ENCODE measurements around the gene ACKR2.

The ACKR2 gene

GRCh38 chr3:42764561-42765295 is 44.5 kb upstream of the ACKR2 start:
- H3K4me3 ChIP-seq (ENCODE audit: low read depth, low read length), result no peak overlapping the region
- no peak overlapping the region for H3K27ac ChIP-seq (ENCODE audit: extremely low read depth, low read depth, low read length)
- TF ChIP-seq ZBTB17 (tag by site-specific recombination; IDR thresholded peaks at IDR 0.05), result no peak
- TF ChIP-seq ZNF350 (tag by site-specific recombination; IDR thresholded peaks at IDR 0.05), result no peak
- TF ChIP-seq ZNF10 (tag by site-specific recombination; IDR thresholded peaks at IDR 0.05), result no peak
- no peak for TF ChIP-seq PRDM6 (tag by site-specific recombination; IDR thresholded peaks at IDR 0.05)
- TF ChIP-seq SP3 (tag by site-specific recombination; IDR thresholded peaks at IDR 0.05), result no peak
- no peak for TF ChIP-seq ZNF24 (tag by site-specific recombination; IDR thresholded peaks at IDR 0.05)
- TF ChIP-seq ZNF585B (tag by site-specific recombination; IDR thresholded peaks at IDR 0.05), result no peak
- TF ChIP-seq, protein P1, sequence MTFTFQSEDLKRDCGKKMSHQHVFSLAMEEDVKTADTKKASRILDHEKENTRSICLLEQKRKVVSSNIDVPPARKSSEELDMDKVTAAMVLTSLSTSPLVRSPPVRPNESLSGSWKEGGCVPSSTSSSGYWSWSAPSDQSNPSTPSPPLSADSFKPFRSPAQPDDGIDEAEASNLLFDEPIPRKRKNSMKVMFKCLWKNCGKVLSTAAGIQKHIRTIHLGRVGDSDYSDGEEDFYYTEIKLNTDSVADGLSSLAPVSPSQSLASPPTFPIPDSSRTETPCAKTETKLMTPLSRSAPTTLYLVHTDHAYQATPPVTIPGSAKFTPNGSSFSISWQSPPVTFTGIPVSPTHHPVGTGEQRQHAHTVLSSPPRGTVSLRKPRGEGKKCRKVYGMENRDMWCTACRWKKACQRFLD (tag by site-specific recombination; IDR thresholded peaks at IDR 0.05), result no peak
- TF ChIP-seq ZNF2 (tag by site-specific recombination; IDR thresholded peaks at IDR 0.05), result no peak
- TF ChIP-seq KLF7 (tag by site-specific recombination; IDR thresholded peaks at IDR 0.05; ENCODE audit: borderline replicate concordance), result no peak
- TF ChIP-seq ZNF777 (tag by site-specific recombination; IDR thresholded peaks at IDR 0.05; ENCODE audit: borderline replicate concordance), result no peak
- TF ChIP-seq ZNF658 (tag by site-specific recombination; IDR thresholded peaks at IDR 0.05), result no peak
- no peak for TF ChIP-seq ZNF398 (tag by site-specific recombination; IDR thresholded peaks at IDR 0.05)
- TF ChIP-seq BCL11A (tag by site-specific recombination; IDR thresholded peaks at IDR 0.05; ENCODE audit: low read depth), result no peak
- no peak for TF ChIP-seq ZFHX2 (tag by site-specific recombination; conservative IDR thresholded peaks at IDR 0.05)
- TF ChIP-seq EGR2 (tag by site-specific recombination; IDR thresholded peaks at IDR 0.05; ENCODE audit: low read depth), result no peak
- no peak for TF ChIP-seq ZNF354C (tag by site-specific recombination; IDR thresholded peaks at IDR 0.05; ENCODE audit: borderline replicate concordance, low read depth)
- POLR2A ChIA-PET, result no interaction called here
- CTCF ChIA-PET, result no interaction called here
- no peaks in the 10 kb centered on the region for H3K9me3 ChIP-seq (ENCODE audit: control insufficient read depth, insufficient read depth, low read depth, low read length)
- no peaks in the 10 kb centered on the region for H3K4me1 ChIP-seq (ENCODE audit: control insufficient read depth, insufficient read depth, low read length)
- H3K36me3 ChIP-seq (ENCODE audit: control insufficient read depth in 2 of 2, insufficient read depth in 1 of 2, low read length in 2 of 2), result no peaks in the 10 kb centered on the region

DNA sequence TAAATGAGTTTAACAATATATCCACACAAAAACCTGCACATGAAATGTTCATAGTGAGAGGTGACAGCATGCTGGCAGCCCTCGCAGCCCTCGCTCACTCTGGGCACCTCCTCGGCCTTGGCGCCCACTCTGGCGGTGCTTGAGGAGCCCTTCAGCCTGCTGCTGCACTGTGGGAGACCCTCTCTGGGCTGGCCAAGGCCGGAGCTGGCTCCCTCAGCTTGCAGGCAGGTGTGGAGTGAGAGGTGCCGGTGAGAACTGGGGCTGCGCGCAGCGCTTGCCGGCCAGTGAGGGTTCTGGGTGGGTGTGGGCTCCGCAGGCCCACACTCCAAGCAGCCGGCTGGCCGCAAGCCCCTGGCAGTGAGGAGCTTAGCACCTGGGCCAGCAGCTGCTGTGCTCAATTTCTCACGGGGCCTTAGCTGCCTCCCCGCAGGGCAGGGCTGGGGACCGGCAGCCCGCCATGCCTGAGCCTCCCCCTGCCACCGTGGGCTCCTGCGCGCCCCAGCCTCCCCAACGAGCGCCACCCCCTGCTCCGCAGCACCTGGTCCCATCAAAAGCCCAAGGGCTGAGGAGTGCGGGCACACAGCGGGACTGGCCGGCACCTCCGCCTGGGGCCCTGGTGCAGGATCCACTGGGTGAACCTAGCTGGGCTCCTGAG is 39.6 kb upstream of the ACKR2 start:
- no peaks in the 10 kb centered on the region for H3K4me1 ChIP-seq (ENCODE audit: control insufficient read depth, insufficient read depth, low read length)
- ChIA-PET CTCF (interaction anchor here (1.4 kb wide), 1 partner anchor 62 kb away, joined by 5 read pairs; no protein-coding TSS in a partner anchor), POLR2A (no interaction called here)
- H3K4me3 ChIP-seq (ENCODE audit: low read depth, low read length), result no peak overlapping the region
- no peaks in the 10 kb centered on the region for H3K9me3 ChIP-seq (ENCODE audit: control insufficient read depth, insufficient read depth, low read depth, low read length)
- H3K36me3 ChIP-seq (ENCODE audit: control insufficient read depth in 2 of 2, insufficient read depth in 1 of 2, low read length in 2 of 2), result no peaks in the 10 kb centered on the region
- H3K27ac ChIP-seq (ENCODE audit: extremely low read depth, low read depth, low read length), result no peak overlapping the region
- TF ChIP-seq, protein P2, sequence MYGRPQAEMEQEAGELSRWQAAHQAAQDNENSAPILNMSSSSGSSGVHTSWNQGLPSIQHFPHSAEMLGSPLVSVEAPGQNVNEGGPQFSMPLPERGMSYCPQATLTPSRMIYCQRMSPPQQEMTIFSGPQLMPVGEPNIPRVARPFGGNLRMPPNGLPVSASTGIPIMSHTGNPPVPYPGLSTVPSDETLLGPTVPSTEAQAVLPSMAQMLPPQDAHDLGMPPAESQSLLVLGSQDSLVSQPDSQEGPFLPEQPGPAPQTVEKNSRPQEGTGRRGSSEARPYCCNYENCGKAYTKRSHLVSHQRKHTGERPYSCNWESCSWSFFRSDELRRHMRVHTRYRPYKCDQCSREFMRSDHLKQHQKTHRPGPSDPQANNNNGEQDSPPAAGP (tag by site-specific recombination; IDR thresholded peaks at IDR 0.05), result no peak
- TF ChIP-seq BCL11B (tag by site-specific recombination; IDR thresholded peaks at IDR 0.05; ENCODE audit: low read depth), result no peak
- TF ChIP-seq ZNF221 (tag by site-specific recombination; IDR thresholded peaks at IDR 0.05; ENCODE audit: borderline replicate concordance), result no peak
- TF ChIP-seq ZNF18 (tag by site-specific recombination; IDR thresholded peaks at IDR 0.05), result no peak
- no peak for TF ChIP-seq ZNF624 (tag by site-specific recombination; IDR thresholded peaks at IDR 0.05)
- TF ChIP-seq ZNF302 (tag by site-specific recombination; IDR thresholded peaks at IDR 0.05; ENCODE audit: low read depth), result no peak
- no peak for TF ChIP-seq ZNF16 (tag by site-specific recombination; IDR thresholded peaks at IDR 0.05; ENCODE audit: low read depth)
- TF ChIP-seq, protein P3, sequence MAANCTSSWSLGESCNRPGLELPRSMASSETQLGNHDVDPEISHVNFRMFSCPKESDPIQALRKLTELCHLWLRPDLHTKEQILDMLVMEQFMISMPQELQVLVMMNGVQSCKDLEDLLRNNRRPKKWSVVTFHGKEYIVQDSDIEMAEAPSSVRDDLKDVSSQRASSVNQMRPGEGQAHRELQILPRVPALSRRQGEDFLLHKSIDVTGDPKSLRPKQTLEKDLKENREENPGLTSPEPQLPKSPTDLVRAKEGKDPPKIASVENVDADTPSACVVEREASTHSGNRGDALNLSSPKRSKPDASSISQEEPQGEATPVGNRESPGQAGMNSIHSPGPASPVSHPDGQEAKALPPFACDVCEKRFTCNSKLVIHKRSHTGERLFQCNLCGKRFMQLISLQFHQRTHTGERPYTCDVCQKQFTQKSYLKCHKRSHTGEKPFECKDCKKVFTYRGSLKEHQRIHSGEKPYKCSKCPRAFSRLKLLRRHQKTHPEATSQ (tag by site-specific recombination; IDR thresholded peaks at IDR 0.05), result no peak

Measured in HEK293 (cell line).